GM23338 (cell line): ENCODE measurements around the gene TMEM30B. TPM values are rescaled to one million over a fixed set of nuclear protein-coding genes. Genes with fewer than 3 reads are reported as not detected.

Experiments
- ETS1 ChIP-seq: IDR thresholded peaks from 2 replicates; pipeline ENCODE4 v1.6.1; 2016; ENCODE audit warnings: antibody characterized with exemption
- ZNF114 ChIP-seq: fragments of 250-450 bp; sonication (Bioruptor Pico); IDR thresholded peaks from 2 replicates; pipeline ENCODE4 v1.5.0; 2020; ENCODE audit warnings: mild to moderate bottlenecking, moderate library complexity
- polyA plus RNA-seq: library from polyadenylated mRNA; unstranded; fragments of >200 nt; fragmentation: Nextera tagmentation; extraction: Ambion mirVana; gene quantifications from 2 replicates; pipeline ENCODE4 v1.2.1, GENCODE V29; 2016
- total RNA-seq: library from RNA; depleted of rRNA; stranded (reverse); fragments of >200 nt; shearing (Covaris generic); gene quantifications from 2 replicates; pipeline ENCODE4 v1.2.3, GENCODE V29; 2014
- TF ChIP-seq, protein P1 (sequence below): fragments of 250-450 bp; sonication (Bioruptor Pico); IDR thresholded peaks from 2 replicates; pipeline ENCODE4 v1.5.0; 2020; ENCODE audit warnings: mild to moderate bottlenecking, moderate library complexity
- TF ChIP-seq, protein P2 (sequence below): IDR thresholded peaks from one replicate; pipeline ENCODE4 v1.6.1; 2018; ENCODE audit warnings: antibody characterized with exemption; ENCODE audit not compliant: unreplicated experiment

Gene TMEM30B
- total and polyA plus RNA-seq, 2 experiments from 2014 or later, result 7.2 to 22.9 TPM

DNA sequence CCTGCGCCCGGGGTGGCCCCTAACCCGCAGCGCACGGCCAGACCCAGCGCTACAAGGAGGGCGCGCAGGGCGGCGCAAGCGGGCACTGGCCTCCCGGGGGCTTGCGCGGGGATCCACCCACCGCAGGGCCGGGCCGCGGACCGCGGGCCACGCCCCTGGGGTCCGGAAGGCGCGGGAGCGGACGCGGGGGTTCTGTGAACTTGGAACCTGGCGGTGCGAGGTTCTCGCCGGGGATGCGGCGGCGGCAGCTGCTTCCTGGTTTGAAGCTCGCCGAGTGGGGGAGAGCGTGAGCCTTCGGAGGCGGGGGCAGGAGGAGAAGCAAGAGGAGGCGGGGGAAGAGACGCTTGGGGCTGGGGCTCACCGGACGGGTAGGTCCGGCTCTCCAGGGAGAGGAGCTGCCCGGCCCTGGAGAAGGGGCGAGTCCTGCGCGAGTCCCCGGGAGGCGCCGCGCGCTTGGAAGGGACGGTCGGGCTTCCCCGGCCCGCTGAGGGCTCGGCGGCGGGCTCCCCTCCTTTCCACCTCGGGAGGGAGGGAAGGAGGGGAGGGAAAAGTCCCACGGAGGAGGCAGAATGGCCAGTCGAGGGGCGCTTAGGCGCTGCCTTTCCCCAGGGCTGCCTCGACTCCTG is 40.4 kb upstream of the TMEM30B start, which contains the start of gene PRKCH (continued):
- TF ChIP-seq, protein P1, sequence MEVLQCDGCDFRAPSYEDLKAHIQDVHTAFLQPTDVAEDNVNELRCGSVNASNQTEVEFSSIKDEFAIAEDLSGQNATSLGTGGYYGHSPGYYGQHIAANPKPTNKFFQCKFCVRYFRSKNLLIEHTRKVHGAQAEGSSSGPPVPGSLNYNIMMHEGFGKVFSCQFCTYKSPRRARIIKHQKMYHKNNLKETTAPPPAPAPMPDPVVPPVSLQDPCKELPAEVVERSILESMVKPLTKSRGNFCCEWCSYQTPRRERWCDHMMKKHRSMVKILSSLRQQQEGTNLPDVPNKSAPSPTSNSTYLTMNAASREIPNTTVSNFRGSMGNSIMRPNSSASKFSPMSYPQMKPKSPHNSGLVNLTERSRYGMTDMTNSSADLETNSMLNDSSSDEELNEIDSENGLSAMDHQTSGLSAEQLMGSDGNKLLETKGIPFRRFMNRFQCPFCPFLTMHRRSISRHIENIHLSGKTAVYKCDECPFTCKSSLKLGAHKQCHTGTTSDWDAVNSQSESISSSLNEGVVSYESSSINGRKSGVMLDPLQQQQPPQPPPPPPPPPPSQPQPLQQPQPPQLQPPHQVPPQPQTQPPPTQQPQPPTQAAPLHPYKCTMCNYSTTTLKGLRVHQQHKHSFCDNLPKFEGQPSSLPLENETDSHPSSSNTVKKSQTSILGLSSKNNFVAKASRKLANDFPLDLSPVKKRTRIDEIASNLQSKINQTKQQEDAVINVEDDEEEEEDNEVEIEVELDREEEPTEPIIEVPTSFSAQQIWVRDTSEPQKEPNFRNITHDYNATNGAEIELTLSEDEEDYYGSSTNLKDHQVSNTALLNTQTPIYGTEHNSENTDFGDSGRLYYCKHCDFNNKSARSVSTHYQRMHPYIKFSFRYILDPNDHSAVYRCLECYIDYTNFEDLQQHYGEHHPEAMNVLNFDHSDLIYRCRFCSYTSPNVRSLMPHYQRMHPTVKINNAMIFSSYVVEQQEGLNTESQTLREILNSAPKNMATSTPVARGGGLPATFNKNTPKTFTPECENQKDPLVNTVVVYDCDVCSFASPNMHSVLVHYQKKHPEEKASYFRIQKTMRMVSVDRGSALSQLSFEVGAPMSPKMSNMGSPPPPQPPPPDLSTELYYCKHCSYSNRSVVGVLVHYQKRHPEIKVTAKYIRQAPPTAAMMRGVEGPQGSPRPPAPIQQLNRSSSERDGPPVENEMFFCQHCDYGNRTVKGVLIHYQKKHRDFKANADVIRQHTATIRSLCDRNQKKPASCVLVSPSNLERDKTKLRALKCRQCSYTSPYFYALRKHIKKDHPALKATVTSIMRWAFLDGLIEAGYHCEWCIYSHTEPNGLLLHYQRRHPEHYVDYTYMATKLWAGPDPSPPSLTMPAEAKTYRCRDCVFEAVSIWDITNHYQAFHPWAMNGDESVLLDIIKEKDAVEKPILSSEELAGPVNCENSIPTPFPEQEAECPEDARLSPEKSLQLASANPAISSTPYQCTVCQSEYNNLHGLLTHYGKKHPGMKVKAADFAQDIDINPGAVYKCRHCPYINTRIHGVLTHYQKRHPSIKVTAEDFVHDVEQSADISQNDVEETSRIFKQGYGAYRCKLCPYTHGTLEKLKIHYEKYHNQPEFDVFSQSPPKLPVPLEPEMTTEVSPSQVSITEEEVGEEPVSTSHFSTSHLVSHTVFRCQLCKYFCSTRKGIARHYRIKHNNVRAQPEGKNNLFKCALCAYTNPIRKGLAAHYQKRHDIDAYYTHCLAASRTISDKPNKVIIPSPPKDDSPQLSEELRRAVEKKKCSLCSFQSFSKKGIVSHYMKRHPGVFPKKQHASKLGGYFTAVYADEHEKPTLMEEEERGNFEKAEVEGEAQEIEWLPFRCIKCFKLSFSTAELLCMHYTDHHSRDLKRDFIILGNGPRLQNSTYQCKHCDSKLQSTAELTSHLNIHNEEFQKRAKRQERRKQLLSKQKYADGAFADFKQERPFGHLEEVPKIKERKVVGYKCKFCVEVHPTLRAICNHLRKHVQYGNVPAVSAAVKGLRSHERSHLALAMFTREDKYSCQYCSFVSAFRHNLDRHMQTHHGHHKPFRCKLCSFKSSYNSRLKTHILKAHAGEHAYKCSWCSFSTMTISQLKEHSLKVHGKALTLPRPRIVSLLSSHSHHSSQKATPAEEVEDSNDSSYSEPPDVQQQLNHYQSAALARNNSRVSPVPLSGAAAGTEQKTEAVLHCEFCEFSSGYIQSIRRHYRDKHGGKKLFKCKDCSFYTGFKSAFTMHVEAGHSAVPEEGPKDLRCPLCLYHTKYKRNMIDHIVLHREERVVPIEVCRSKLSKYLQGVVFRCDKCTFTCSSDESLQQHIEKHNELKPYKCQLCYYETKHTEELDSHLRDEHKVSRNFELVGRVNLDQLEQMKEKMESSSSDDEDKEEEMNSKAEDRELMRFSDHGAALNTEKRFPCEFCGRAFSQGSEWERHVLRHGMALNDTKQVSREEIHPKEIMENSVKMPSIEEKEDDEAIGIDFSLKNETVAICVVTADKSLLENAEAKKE, result no peak
- TF ChIP-seq ETS1, result no peak
- TF ChIP-seq, protein P2, sequence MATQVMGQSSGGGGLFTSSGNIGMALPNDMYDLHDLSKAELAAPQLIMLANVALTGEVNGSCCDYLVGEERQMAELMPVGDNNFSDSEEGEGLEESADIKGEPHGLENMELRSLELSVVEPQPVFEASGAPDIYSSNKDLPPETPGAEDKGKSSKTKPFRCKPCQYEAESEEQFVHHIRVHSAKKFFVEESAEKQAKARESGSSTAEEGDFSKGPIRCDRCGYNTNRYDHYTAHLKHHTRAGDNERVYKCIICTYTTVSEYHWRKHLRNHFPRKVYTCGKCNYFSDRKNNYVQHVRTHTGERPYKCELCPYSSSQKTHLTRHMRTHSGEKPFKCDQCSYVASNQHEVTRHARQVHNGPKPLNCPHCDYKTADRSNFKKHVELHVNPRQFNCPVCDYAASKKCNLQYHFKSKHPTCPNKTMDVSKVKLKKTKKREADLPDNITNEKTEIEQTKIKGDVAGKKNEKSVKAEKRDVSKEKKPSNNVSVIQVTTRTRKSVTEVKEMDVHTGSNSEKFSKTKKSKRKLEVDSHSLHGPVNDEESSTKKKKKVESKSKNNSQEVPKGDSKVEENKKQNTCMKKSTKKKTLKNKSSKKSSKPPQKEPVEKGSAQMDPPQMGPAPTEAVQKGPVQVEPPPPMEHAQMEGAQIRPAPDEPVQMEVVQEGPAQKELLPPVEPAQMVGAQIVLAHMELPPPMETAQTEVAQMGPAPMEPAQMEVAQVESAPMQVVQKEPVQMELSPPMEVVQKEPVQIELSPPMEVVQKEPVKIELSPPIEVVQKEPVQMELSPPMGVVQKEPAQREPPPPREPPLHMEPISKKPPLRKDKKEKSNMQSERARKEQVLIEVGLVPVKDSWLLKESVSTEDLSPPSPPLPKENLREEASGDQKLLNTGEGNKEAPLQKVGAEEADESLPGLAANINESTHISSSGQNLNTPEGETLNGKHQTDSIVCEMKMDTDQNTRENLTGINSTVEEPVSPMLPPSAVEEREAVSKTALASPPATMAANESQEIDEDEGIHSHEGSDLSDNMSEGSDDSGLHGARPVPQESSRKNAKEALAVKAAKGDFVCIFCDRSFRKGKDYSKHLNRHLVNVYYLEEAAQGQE, result no peak
- no peak for TF ChIP-seq ZNF114
